ENCODE data around the gene APOBEC4. TPM values are rescaled to one million over a fixed set of nuclear protein-coding genes. Genes with fewer than 3 reads are reported as not detected.

The APOBEC4 gene
- total and polyA plus RNA-seq, 2 of the 13 experiments (the other 11 are each of a cell fraction or from before 2014, with no cell fraction given) = not detected

DNA sequence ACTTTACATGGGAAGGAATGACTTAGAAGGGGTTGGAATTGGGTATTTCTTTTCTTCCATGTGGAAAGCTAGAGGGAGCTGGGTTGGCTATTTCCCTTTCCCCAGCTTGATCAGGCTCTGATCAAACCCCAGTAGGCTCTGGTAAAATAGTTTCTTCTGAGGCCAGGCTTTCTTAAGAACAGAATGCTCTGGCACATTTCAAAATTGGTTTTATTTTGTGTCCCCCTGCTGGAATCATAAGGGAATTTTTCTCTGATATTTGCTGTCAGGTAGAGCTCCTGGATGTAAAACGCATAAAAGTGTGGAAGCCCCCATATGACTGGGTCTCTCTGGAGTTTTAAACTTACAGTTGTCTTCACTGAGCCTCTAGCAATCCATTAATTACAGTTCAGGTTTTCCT is 17.1 kb upstream of the APOBEC4 start (continued):
- TF ChIP-seq, protein P1, sequence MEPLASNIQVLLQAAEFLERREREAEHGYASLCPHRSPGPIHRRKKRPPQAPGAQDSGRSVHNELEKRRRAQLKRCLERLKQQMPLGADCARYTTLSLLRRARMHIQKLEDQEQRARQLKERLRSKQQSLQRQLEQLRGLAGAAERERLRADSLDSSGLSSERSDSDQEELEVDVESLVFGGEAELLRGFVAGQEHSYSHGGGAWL (CRISPR knock-in tag; IDR thresholded peaks at IDR 0.05) = no peak
- TF ChIP-seq, protein P2, sequence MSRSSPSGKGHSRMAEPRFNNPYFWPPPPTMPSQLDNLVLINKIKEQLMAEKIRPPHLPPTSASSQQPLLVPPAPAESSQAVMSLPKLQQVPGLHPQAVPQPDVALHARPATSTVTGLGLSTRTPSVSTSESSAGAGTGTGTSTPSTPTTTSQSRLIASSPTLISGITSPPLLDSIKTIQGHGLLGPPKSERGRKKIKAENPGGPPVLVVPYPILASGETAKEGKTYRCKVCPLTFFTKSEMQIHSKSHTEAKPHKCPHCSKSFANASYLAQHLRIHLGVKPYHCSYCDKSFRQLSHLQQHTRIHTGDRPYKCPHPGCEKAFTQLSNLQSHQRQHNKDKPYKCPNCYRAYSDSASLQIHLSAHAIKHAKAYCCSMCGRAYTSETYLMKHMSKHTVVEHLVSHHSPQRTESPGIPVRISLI (CRISPR knock-in tag; IDR thresholded peaks at IDR 0.05; ENCODE audit: borderline replicate concordance) = no peak
- TF ChIP-seq FOXA1 (IDR thresholded peaks at IDR 0.05) (no peak), FOXA1 (CRISPR knock-in tag; IDR thresholded peaks at IDR 0.05) (no peak)

DNA sequence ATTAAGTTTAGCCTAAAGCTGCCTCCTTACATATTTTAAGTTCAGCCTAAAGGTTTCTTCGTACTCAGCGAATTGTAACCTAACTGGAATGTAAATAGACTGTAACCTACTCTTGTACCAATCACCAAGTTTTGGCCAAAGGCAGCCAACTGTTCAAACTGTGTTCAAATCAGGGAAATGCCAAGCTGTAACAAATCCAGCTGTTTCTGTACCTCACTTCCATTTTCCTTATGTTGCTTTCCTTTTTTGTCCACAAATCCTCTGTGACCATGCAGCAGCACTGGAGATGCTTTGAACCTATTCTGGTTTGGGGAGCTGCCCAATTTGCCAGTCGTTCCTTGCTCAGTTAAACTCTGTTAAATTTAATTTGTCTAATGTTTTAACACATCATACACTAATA is 3.2 kb upstream of the APOBEC4 start:
- H3K9ac ChIP-seq (ENCODE audit: insufficient read depth, low read depth, low read length) = no peak overlapping the region
- no peak overlapping the region for H3K27ac ChIP-seq (ENCODE audit: extremely low read length, insufficient read depth, low read length)
- BruUV-seq (replicated peaks) = no TSS peak
- FAIRE-seq = no peak
- TF ChIP-seq MAFK (conservative IDR thresholded peaks at IDR 0.05 in 1 of 2, IDR thresholded peaks at IDR 0.05 in 1 of 2; ENCODE audit: low read length in 2 of 2) = peak; percentile 3 to 38; a peak in 2 of 4 replicates
- TF ChIP-seq ZNF205 (CRISPR knock-in tag; IDR thresholded peaks at IDR 0.05) = no peak
- no peak for TF ChIP-seq ZNF619 (CRISPR knock-in tag; IDR thresholded peaks at IDR 0.05)
- no peak for TF ChIP-seq KLF6 (CRISPR knock-in tag; IDR thresholded peaks at IDR 0.05)
- TF ChIP-seq DMAP1 (CRISPR knock-in tag; IDR thresholded peaks at IDR 0.05) = no peak
- 94% methylated on average over 3 of the region's 3 CpGs for WGBS (ENCODE audit: low lambda C conversion rate)
- H2AFZ ChIP-seq (ENCODE audit: low read length) = no peak overlapping the region
- no peaks in the 10 kb centered on the region for H3K79me2 ChIP-seq (ENCODE audit: insufficient read depth, low read length)
- intact Hi-C loops (cut with micrococcal nuclease; ENCODE audit: unreplicated experiment) = no loop called here
- CTCF ChIA-PET (ENCODE audit: low intra/inter-chr PET ratio, low total read pairs) = interaction anchor here (3.2 to 3.3 kb wide), 2 partner anchors 28 to 259 kb away, joined by 35 to 36 read pairs; no protein-coding TSS in a partner anchor
- no peak overlapping the region for H3K4me3 ChIP-seq (replicated peaks in 1 of 3; ENCODE audit: insufficient read depth in 1 of 3, low read depth in 2 of 3, low read length in 3 of 3)
- in situ Hi-C loops (cut with HindIII; ENCODE audit: extremely low pct_ligation_motif_present, low pct_unique_long_range_greater_than_20kb) = loop anchor here (5.0 kb wide), 1 partner anchor 256 kb away; no protein-coding TSS in a partner anchor
- H3K4me1 ChIP-seq (ENCODE audit: insufficient read depth, low read length) = peaks cover 14% of the 10 kb centered on the region
- no peaks in the 10 kb centered on the region for H3K36me3 ChIP-seq (replicated peaks in 1 of 2; ENCODE audit: control insufficient read depth in 1 of 2, insufficient read depth in 2 of 2, low read length in 2 of 2)
- no peaks in the 10 kb centered on the region for H3K27me3 ChIP-seq (ENCODE audit: control insufficient read depth in 1 of 2, insufficient read depth in 2 of 2, low read length in 2 of 2)
- H3K9me3 ChIP-seq (ENCODE audit: low read length) = no peaks in the 10 kb centered on the region
- POLR2A ChIA-PET = interaction anchor here (1.6 kb wide), 1 partner anchor 29 kb away, joined by 6 read pairs; no protein-coding TSS in a partner anchor
- H4K20me1 ChIP-seq (ENCODE audit: insufficient read depth, low read length) = no peaks in the 10 kb centered on the region
- no peak for DNase-seq (ENCODE audit: low spot score)
- no peak for ATAC-seq
- no peak overlapping the region for H3K4me2 ChIP-seq (ENCODE audit: low read depth, low read length)
